K562 (cell line): ENCODE measurements around the gene SCGB3A2. TPM values are rescaled to one million over a fixed set of nuclear protein-coding genes. Genes with fewer than 3 reads are reported as not detected.

Source experiments
- polyA plus RNA-seq, 8 experiments: library from polyadenylated mRNA; depleted of rRNA in 4 of 8; stranded (reverse) in 5 of 8; unstranded in 3 of 8; fragments of >200 nt; fragmentation: Nextera tagmentation in 2 of 8; fragmentation: Illumina TruSeq in 1 of 8; extraction: Ambion mirVana in 2 of 8; extraction: Trizol in 1 of 8; gene quantifications; 2 replicates each; pipeline versions ENCODE4 v1.2.1 to v1.2.3, GENCODE V29; 2011 to 2014; ENCODE audit warnings: inconsistent platforms in 1 of 8, missing spikeins in 1 of 8
- total RNA-seq, 7 experiments: library from RNA; depleted of rRNA in 6 of 7; stranded (reverse); fragments of >200 nt in 6 of 7; fragmentation: Illumina TruSeq in 2 of 7; extraction: Trizol in 2 of 7; gene quantifications; 2 replicates each; pipeline versions ENCODE4 v1.2.1 to v1.2.3, GENCODE V29; 2011 to 2021; ENCODE audit warnings: low replicate concordance in 1 of 7

SCGB3A2 gene
- total and polyA plus RNA-seq, 9 of the 15 experiments (the other 6 are each of a cell fraction or from before 2014, with no cell fraction given), result 0.35 TPM; not detected in 8

Other genes with a start within 250 kb of the SCGB3A2 start
- gene JAKMIP2, start 96.0 kb upstream of the SCGB3A2 start, total RNA-seq (2014; rRNA removed), result not detected in 2 replicates
- gene JAKMIP2, start 96.0 kb upstream of the SCGB3A2 start, total RNA-seq (2014; rRNA removed; fragmentation: Illumina TruSeq; extraction: Trizol), result not detected in 2 replicates
- gene JAKMIP2, start 96.0 kb upstream of the SCGB3A2 start, total RNA-seq (2015; rRNA removed; fragmentation: Illumina TruSeq; extraction: Trizol), result not detected in 2 replicates
- not detected in 2 replicates for gene JAKMIP2, start 96.0 kb upstream of the SCGB3A2 start, total RNA-seq (2021)
- gene JAKMIP2, start 96.0 kb upstream of the SCGB3A2 start, polyA plus RNA-seq (2011; rRNA removed), result not detected in 2 replicates
- gene JAKMIP2, start 96.0 kb upstream of the SCGB3A2 start, polyA plus RNA-seq (2014; fragmentation: Illumina TruSeq; extraction: Trizol), result not detected in 2 replicates
- not detected for gene JAKMIP2, start 96.0 kb upstream of the SCGB3A2 start, polyA plus RNA-seq (2014; fragmentation: Nextera tagmentation; extraction: Ambion mirVana)
- not detected in 2 replicates for gene JAKMIP2, start 96.0 kb upstream of the SCGB3A2 start, polyA plus RNA-seq (2014; rRNA removed)
- gene SPINK1, start 47.0 kb upstream of the SCGB3A2 start, total RNA-seq (2014; rRNA removed), result 0.45 TPM in 1 of 2 replicates, not detected in the other
- gene SPINK1, start 47.0 kb upstream of the SCGB3A2 start, total RNA-seq (2014; rRNA removed; fragmentation: Illumina TruSeq; extraction: Trizol), result 0.41 and 0.62 TPM in 2 replicates
- gene SPINK1, start 47.0 kb upstream of the SCGB3A2 start, total RNA-seq (2015; rRNA removed; fragmentation: Illumina TruSeq; extraction: Trizol), result 0.65 and 1.6 TPM in 2 replicates
- gene SPINK1, start 47.0 kb upstream of the SCGB3A2 start, total RNA-seq (2021), result 2.2 and 2.8 TPM in 2 replicates
- not detected in 2 replicates for gene SPINK1, start 47.0 kb upstream of the SCGB3A2 start, polyA plus RNA-seq (2011; rRNA removed)
- gene SPINK1, start 47.0 kb upstream of the SCGB3A2 start, polyA plus RNA-seq (2014; fragmentation: Illumina TruSeq; extraction: Trizol), result 0.44 and 0.48 TPM in 2 replicates
- 1 to 10 TPM in 1 of 2 experiments, under 1 TPM in 1; 0.64 to 1.4 TPM for gene SPINK1, start 47.0 kb upstream of the SCGB3A2 start, polyA plus RNA-seq (2014; fragmentation: Nextera tagmentation; extraction: Ambion mirVana)
- 0.97 TPM in 1 of 2 replicates, not detected in the other for gene SPINK1, start 47.0 kb upstream of the SCGB3A2 start, polyA plus RNA-seq (2014; rRNA removed)
- gene C5orf46, start 27.8 kb downstream of the SCGB3A2 start, total RNA-seq (2014; rRNA removed), result not detected in 2 replicates
- not detected in 2 replicates for gene C5orf46, start 27.8 kb downstream of the SCGB3A2 start, total RNA-seq (2014; rRNA removed; fragmentation: Illumina TruSeq; extraction: Trizol)
- gene C5orf46, start 27.8 kb downstream of the SCGB3A2 start, total RNA-seq (2015; rRNA removed; fragmentation: Illumina TruSeq; extraction: Trizol), result not detected in 2 replicates
- not detected in 2 replicates for gene C5orf46, start 27.8 kb downstream of the SCGB3A2 start, total RNA-seq (2021)
- not detected in 2 replicates for gene C5orf46, start 27.8 kb downstream of the SCGB3A2 start, polyA plus RNA-seq (2011; rRNA removed)
- not detected in 2 replicates for gene C5orf46, start 27.8 kb downstream of the SCGB3A2 start, polyA plus RNA-seq (2014; fragmentation: Illumina TruSeq; extraction: Trizol)
- gene C5orf46, start 27.8 kb downstream of the SCGB3A2 start, polyA plus RNA-seq (2014; fragmentation: Nextera tagmentation; extraction: Ambion mirVana), result not detected
- gene C5orf46, start 27.8 kb downstream of the SCGB3A2 start, polyA plus RNA-seq (2014; rRNA removed), result not detected in 2 replicates
- 0.54 TPM in 1 of 2 replicates, not detected in the other for gene SPINK5, start 185.3 kb downstream of the SCGB3A2 start, total RNA-seq (2014; rRNA removed)
- gene SPINK5, start 185.3 kb downstream of the SCGB3A2 start, total RNA-seq (2014; rRNA removed; fragmentation: Illumina TruSeq; extraction: Trizol), result 0.10 and 0.18 TPM in 2 replicates
- 0.11 and 0.14 TPM in 2 replicates for gene SPINK5, start 185.3 kb downstream of the SCGB3A2 start, total RNA-seq (2015; rRNA removed; fragmentation: Illumina TruSeq; extraction: Trizol)
- 0.29 TPM in 2 replicates for gene SPINK5, start 185.3 kb downstream of the SCGB3A2 start, total RNA-seq (2021)
- gene SPINK5, start 185.3 kb downstream of the SCGB3A2 start, polyA plus RNA-seq (2011; rRNA removed), result 0.04 and 0.68 TPM in 2 replicates
- gene SPINK5, start 185.3 kb downstream of the SCGB3A2 start, polyA plus RNA-seq (2014; fragmentation: Illumina TruSeq; extraction: Trizol), result 0.09 and 0.14 TPM in 2 replicates
- gene SPINK5, start 185.3 kb downstream of the SCGB3A2 start, polyA plus RNA-seq (2014; fragmentation: Nextera tagmentation; extraction: Ambion mirVana), result under 1 TPM in 1 of 2 experiments, not detected in 1; 0.07 TPM
- 0.11 and 0.26 TPM in 2 replicates for gene SPINK5, start 185.3 kb downstream of the SCGB3A2 start, polyA plus RNA-seq (2014; rRNA removed)